OCI-LY1 (cell line): ENCODE results near the gene GATA2.

ENCODE experiments used
- H2AFZ ChIP-seq: fragments of 200-600 bp; sonication (generic), shearing (Covaris generic); 2 replicates; pipeline ENCODE4 v1.6.0; 2014; ENCODE audit warnings: antibody characterized with exemption, mild to moderate bottlenecking, low read length
- H3F3A ChIP-seq: fragments of 200-600 bp; sonication (generic), shearing (Covaris generic); 2 replicates; pipeline ENCODE4 v1.6.0; 2014; ENCODE audit warnings: mild to moderate bottlenecking, antibody characterized with exemption, low read length, moderate library complexity; ENCODE audit not compliant: insufficient read depth
- H3K27ac ChIP-seq: fragments of 200-600 bp; sonication (generic); 2 replicates; pipeline ENCODE4 v1.5.1; 2014; ENCODE audit warnings: low read length, mixed run types, mild to moderate bottlenecking, low read depth; ENCODE audit not compliant: poor library complexity, severe bottlenecking
- H3K27me3 ChIP-seq: fragments of 200-600 bp; sonication (generic); 2 replicates; pipeline ENCODE4 v1.6.0; 2014; ENCODE audit warnings: antibody characterized with exemption, mild to moderate bottlenecking, low read length, moderate library complexity; ENCODE audit not compliant: insufficient read depth
- H3K36me3 ChIP-seq: fragments of 200-600 bp; sonication (generic); 2 replicates; pipeline ENCODE4 v1.6.1; 2014; ENCODE audit warnings: mild to moderate bottlenecking, antibody characterized with exemption, low read length, moderate library complexity, mixed read lengths; ENCODE audit not compliant: insufficient read depth
- H3K4me1 ChIP-seq: fragments of 200-600 bp; sonication (generic); 2 replicates; pipeline ENCODE4 v1.5.1; 2014; ENCODE audit warnings: mild to moderate bottlenecking, low read length, moderate library complexity; ENCODE audit not compliant: insufficient read depth, severe bottlenecking
- H3K4me2 ChIP-seq: fragments of 200-600 bp; sonication (generic), shearing (Covaris generic); 2 replicates; pipeline ENCODE4 v1.6.1; 2014; ENCODE audit warnings: low read length
- H3K4me3 ChIP-seq: fragments of 200-600 bp; sonication (generic); 2 replicates; pipeline ENCODE4 v1.5.1; 2014; ENCODE audit warnings: low read length, low read depth, mild to moderate bottlenecking, mixed read lengths; ENCODE audit not compliant: poor library complexity, severe bottlenecking
- H3K79me2 ChIP-seq: fragments of 200-600 bp; shearing (Covaris generic); 2 replicates; pipeline ENCODE4 v1.6.1; 2016; ENCODE audit warnings: mixed run types, low read length, mixed read lengths; ENCODE audit not compliant: insufficient read depth
- H3K9ac ChIP-seq: fragments of 200-600 bp; sonication (generic), shearing (Covaris generic); 2 replicates; pipeline ENCODE4 v1.6.1; 2014; ENCODE audit warnings: mild to moderate bottlenecking, low read length, mixed read lengths
- H3K9me2 ChIP-seq: fragments of 200-600 bp; sonication (generic), shearing (Covaris generic); 2 replicates; pipeline ENCODE4 v1.6.1; 2014; ENCODE audit warnings: low read depth, mild to moderate bottlenecking, low read length, mixed read lengths
- H3K9me3 ChIP-seq: fragments of 200-600 bp; shearing (Covaris generic); 2 replicates; pipeline ENCODE4 v1.6.1; 2014; ENCODE audit warnings: low read length, mixed read lengths
- H4K20me1 ChIP-seq: fragments of 200-600 bp; sonication (generic), shearing (Covaris generic); 2 replicates; pipeline ENCODE4 v1.6.0; 2016; ENCODE audit warnings: mild to moderate bottlenecking, low read length; ENCODE audit not compliant: insufficient read depth
- CTCF ChIP-seq: fragments of 200-600 bp; sonication (generic), shearing (Covaris generic); IDR thresholded peaks from 2 replicates; pipeline ENCODE4 v1.5.1; 2017; ENCODE audit warnings: mild to moderate bottlenecking, antibody characterized with exemption, low read length, moderate library complexity, mixed read lengths
- EZH2 ChIP-seq: fragments of 200-600 bp; sonication (generic), shearing (Covaris generic); IDR thresholded peaks from 2 replicates; pipeline ENCODE4 v1.8.0; 2017; ENCODE audit warnings: borderline replicate concordance, mixed run types, mild to moderate bottlenecking, antibody characterized with exemption, low read length, moderate library complexity, mixed read lengths

The GATA2 gene

DNA sequence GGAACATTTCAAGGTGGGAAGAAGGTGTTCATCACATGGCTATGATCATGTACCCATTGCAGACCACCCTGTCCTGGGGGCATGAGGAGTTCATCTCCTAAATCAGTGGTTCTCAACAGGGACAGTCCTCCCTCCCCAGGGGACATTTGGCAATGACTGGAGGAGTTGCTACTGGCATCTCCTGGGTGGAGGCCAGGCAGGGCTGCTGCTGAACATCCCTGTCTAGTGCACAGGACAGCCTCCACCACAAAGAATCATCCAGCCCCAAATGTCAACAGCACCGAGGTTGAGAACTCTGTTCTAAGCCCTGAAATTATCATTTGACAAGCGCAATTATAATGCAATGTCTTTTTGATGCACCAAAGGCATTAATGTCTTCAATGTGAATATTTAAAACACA is 21.9 kb downstream of the GATA2 start:
- Histone ChIP-seq H3K27me3 (peaks cover 8% of the 10 kb centered on the region; the same call in 1 of the 2 replicates), H3K4me2 (no peak overlapping the region), H2AFZ (no peak overlapping the region), H4K20me1 (no peaks in the 10 kb centered on the region), H3K27ac (no peak overlapping the region), H3K79me2 (no peaks in the 10 kb centered on the region), H3F3A (no peaks in the 10 kb centered on the region), H3K4me3 (no peak overlapping the region), H3K4me1 (no peaks in the 10 kb centered on the region), H3K9me2 (no peaks in the 10 kb centered on the region), H3K36me3 (no peaks in the 10 kb centered on the region), H3K9ac (no peak overlapping the region), H3K9me3 (no peaks in the 10 kb centered on the region)
- TF ChIP-seq EZH2 (no peak), CTCF (no peak)

DNA sequence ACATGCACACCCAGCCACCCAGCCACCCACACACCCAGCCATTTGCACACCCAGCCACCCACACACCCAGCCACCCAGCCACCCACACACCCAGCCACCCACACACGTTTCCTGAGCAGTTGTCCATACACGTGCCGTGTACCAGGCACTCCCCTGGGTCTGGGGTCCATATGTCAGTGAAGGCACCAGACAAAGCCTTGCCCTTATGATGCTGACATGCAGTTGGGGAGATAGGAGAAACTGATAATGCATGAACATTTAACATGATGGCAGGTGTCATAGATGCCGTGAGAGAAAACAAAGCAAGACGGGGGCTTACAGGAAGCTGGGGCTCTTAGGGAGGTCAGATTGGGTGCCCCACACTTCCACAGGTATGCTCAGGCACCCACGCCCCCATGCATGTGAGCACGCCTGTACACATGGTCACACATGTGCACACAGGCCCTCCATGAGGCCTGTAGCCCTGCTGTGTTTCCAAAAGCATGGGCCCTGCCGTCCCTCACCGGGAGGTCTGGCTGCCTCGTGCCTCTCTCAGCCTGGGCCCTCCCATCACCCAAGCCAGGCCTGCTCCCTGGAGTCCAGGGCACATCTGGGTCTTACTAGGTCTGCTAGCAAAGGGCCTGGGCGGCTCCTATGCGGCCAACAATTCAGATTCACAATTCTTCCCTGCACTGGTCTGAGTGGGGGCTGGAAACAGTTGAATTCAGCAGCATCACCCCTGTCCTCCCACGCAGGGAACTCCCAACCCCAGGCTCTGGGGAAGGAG is 22.7 kb downstream of the GATA2 start:
- H3K79me2 ChIP-seq, result no peaks in the 10 kb centered on the region
- no peaks in the 10 kb centered on the region for H3K9me2 ChIP-seq
- no peaks in the 10 kb centered on the region for H3K36me3 ChIP-seq
- H3F3A ChIP-seq, result no peaks in the 10 kb centered on the region
- no peaks in the 10 kb centered on the region for H4K20me1 ChIP-seq
- TF ChIP-seq EZH2 (no peak), CTCF (no peak)
- H3K4me2 ChIP-seq, result no peak overlapping the region
- peaks cover 4% of the 10 kb centered on the region; the same call in 1 of the 2 replicates for H3K27me3 ChIP-seq
- no peak overlapping the region for H3K4me3 ChIP-seq
- H2AFZ ChIP-seq, result no peak overlapping the region
- H3K4me1 ChIP-seq, result no peaks in the 10 kb centered on the region
- H3K9ac ChIP-seq, result no peak overlapping the region
- no peak overlapping the region for H3K27ac ChIP-seq
- H3K9me3 ChIP-seq, result no peaks in the 10 kb centered on the region

DNA sequence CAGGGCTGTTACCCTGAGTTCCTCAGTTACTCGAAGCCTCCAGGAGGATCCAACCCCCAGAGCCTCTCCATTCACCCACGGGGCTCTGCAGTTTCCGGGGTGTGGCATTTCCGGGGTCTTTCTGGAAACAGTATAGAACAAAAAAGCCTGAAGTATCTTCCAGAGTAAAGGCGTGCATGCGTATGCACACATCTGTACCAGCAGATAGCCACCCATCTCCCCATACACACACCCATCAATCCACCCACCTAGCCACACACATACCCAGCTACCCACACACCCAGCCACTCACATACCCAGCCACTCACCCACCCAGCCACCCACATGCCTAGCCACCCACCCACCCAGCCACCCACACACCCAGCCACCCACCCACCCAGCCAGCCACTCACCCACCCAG is 23.4 kb downstream of the GATA2 start:
- H3K9ac ChIP-seq, result no peak overlapping the region
- H3K79me2 ChIP-seq, result no peaks in the 10 kb centered on the region
- H4K20me1 ChIP-seq, result no peaks in the 10 kb centered on the region
- no peaks in the 10 kb centered on the region for H3K36me3 ChIP-seq
- no peak overlapping the region for H2AFZ ChIP-seq
- peaks cover 4% of the 10 kb centered on the region; the same call in 1 of the 2 replicates for H3K27me3 ChIP-seq
- H3K4me2 ChIP-seq, result no peak overlapping the region
- H3K27ac ChIP-seq, result no peak overlapping the region
- no peaks in the 10 kb centered on the region for H3F3A ChIP-seq
- H3K9me2 ChIP-seq, result no peaks in the 10 kb centered on the region
- no peak for TF ChIP-seq EZH2
- TF ChIP-seq CTCF, result no peak
- H3K4me1 ChIP-seq, result no peaks in the 10 kb centered on the region
- H3K9me3 ChIP-seq, result no peaks in the 10 kb centered on the region
- H3K4me3 ChIP-seq, result no peak overlapping the region
